ENCODE data around the gene TMEM203. TPM values are rescaled to one million over a fixed set of nuclear protein-coding genes. Genes with fewer than 3 reads are reported as not detected.

Gene TMEM203
- total RNA-seq, 1 experiment from 2014 or later, result 50.6 TPM

DNA sequence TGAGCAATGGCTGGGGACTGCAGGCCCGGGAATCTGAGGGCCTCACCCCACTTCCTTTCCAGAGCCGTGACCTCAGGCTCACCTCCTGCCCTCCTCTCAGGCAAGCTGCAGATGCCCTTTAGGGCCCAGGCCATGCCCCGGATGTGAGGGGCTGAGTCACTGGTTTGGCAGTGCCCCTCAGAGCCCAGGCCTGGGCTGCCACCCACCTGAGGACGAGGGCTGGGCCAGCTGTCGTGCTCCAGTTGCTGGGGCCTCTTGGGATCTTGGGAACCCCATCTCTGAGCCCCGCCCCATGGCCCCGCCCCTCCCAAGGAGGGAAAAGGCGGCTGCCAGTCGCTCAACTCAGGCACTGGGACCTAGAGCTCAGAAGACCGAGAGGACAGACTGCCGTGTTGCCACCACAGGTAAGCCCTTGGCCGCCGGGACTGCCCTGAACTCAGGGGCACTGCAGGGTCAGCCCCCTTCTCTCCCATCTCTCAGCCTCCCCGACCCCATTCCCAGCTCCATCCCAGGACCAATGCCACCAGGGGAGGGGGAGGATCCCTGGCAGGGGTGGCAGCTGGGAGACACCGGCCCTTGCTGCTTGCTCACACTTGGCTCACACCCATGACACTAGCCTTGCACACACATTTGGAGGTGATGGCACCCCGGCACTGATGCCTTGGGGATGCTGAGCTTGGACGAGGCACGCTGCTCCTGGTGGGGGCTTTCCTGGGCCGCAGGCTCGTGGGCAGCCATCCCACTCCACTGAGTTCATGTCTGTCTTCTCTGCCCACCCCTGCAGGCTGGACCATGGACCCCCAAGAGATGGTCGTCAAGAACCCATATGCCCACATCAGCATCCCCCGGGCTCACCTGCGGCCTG is 19.6 kb upstream of the TMEM203 start, which contains the start of gene CYSRT1 (continued):
- no peak for TF ChIP-seq AFF4 (CRISPR knock-in tag; IDR thresholded peaks at IDR 0.05; ENCODE audit: borderline replicate concordance)
- TF ChIP-seq ATF1 (CRISPR knock-in tag; IDR thresholded peaks at IDR 0.05), result no peak
- TF ChIP-seq NR3C1 (CRISPR knock-in tag; conservative IDR thresholded peaks at IDR 0.05; ENCODE audit: low read depth), result no peak
- TF ChIP-seq CREB1 (CRISPR knock-in tag; IDR thresholded peaks at IDR 0.05), result no peak
- TF ChIP-seq E2F4 (CRISPR knock-in tag; IDR thresholded peaks at IDR 0.05; ENCODE audit: borderline replicate concordance, low read depth), result no peak

GRCh38 chr9:137223078-137223970 is 17.9 kb upstream of the TMEM203 start:
- POLR2A ChIA-PET, result interaction anchor here (0.7 to 2.8 kb wide), 8 partner anchors 12 to 194 kb away, joined by 3 to 12 read pairs (median 4); partner anchors contain the start of genes MAN1B1 and TPRN
- no peak overlapping the region for H3K27ac Mint-ChIP-seq
- peak; percentile 73 for ATAC-seq
- TF ChIP-seq SP1 (CRISPR knock-in tag; conservative IDR thresholded peaks at IDR 0.05) (peak; percentile 76; the same call in 1 of the 2 replicates), ARID4B (CRISPR knock-in tag; IDR thresholded peaks at IDR 0.05; ENCODE audit: borderline replicate concordance) (no peak), FOXK1 (CRISPR knock-in tag; IDR thresholded peaks at IDR 0.05) (0 out of 2 replicates have a peak, but pooled peaks have one; percentile 14), ZMAT4 (CRISPR knock-in tag; IDR thresholded peaks at IDR 0.05) (no peak), NFYB (CRISPR knock-in tag; conservative IDR thresholded peaks at IDR 0.05; ENCODE audit: low read depth) (peak; percentile 43), RELA (CRISPR knock-in tag; IDR thresholded peaks at IDR 0.05; ENCODE audit: borderline replicate concordance) (no peak), MLX (CRISPR knock-in tag; IDR thresholded peaks at IDR 0.05) (no peak), ATF1 (CRISPR knock-in tag; IDR thresholded peaks at IDR 0.05) (no peak), MYBL2 (CRISPR knock-in tag; IDR thresholded peaks at IDR 0.05) (no peak), TEAD1 (CRISPR knock-in tag; IDR thresholded peaks at IDR 0.05) (no peak), HMGA2 (CRISPR knock-in tag; IDR thresholded peaks at IDR 0.05) (no peak), TP53 (CRISPR knock-in tag; IDR thresholded peaks at IDR 0.05) (no peak)
- TF ChIP-seq, protein P1, sequence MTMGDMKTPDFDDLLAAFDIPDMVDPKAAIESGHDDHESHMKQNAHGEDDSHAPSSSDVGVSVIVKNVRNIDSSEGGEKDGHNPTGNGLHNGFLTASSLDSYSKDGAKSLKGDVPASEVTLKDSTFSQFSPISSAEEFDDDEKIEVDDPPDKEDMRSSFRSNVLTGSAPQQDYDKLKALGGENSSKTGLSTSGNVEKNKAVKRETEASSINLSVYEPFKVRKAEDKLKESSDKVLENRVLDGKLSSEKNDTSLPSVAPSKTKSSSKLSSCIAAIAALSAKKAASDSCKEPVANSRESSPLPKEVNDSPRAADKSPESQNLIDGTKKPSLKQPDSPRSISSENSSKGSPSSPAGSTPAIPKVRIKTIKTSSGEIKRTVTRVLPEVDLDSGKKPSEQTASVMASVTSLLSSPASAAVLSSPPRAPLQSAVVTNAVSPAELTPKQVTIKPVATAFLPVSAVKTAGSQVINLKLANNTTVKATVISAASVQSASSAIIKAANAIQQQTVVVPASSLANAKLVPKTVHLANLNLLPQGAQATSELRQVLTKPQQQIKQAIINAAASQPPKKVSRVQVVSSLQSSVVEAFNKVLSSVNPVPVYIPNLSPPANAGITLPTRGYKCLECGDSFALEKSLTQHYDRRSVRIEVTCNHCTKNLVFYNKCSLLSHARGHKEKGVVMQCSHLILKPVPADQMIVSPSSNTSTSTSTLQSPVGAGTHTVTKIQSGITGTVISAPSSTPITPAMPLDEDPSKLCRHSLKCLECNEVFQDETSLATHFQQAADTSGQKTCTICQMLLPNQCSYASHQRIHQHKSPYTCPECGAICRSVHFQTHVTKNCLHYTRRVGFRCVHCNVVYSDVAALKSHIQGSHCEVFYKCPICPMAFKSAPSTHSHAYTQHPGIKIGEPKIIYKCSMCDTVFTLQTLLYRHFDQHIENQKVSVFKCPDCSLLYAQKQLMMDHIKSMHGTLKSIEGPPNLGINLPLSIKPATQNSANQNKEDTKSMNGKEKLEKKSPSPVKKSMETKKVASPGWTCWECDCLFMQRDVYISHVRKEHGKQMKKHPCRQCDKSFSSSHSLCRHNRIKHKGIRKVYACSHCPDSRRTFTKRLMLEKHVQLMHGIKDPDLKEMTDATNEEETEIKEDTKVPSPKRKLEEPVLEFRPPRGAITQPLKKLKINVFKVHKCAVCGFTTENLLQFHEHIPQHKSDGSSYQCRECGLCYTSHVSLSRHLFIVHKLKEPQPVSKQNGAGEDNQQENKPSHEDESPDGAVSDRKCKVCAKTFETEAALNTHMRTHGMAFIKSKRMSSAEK (CRISPR knock-in tag; IDR thresholded peaks at IDR 0.05; ENCODE audit: borderline replicate concordance), result no peak

More at GRCh38 chr9:137223078-137223970, 17.9 kb upstream of the TMEM203 start:
- H3K4me1 Mint-ChIP-seq, result peaks cover 3% of the 10 kb centered on the region
- H3K4me3 Mint-ChIP-seq, result peak overlapping the region; percentile 77
- peak; percentile 97 for DNase-seq (ENCODE audit: low spot score)
- H3K36me3 Mint-ChIP-seq, result no peaks in the 10 kb centered on the region
- H3K9me3 Mint-ChIP-seq, result no peaks in the 10 kb centered on the region
- CTCF ChIA-PET, result interaction anchor here (0.6 to 8.9 kb wide), 35 partner anchors 10 to 459 kb away, joined by 3 to 143 read pairs (median 5); partner anchors contain the start of genes EXD3, GRIN1, NOXA1 and NPDC1
- H3K27me3 Mint-ChIP-seq (ENCODE audit: low read depth), result no peaks in the 10 kb centered on the region

Data from WTC11 (cell line).